SU-DHL-6 (cell line): ENCODE measurements around the gene NDUFAB1.

ENCODE experiments used
- EZH2phosphoT487 ChIP-seq: fragments of 200-600 bp; sonication (generic), shearing (Covaris generic); conservative IDR thresholded peaks from 2 replicates; pipeline ENCODE4 v1.6.1; 2018; ENCODE audit warnings: mild to moderate bottlenecking, antibody characterized with exemption, low read length, moderate library complexity, mixed read lengths
- TF ChIP-seq, protein P1 (sequence below): fragments of 200-600 bp; sonication (generic); IDR thresholded peaks from one replicate; pipeline ENCODE4 v1.5.1; 2017; ENCODE audit warnings: antibody characterized with exemption, mild to moderate bottlenecking, low read length, moderate library complexity; ENCODE audit not compliant: insufficient read depth, poor library complexity, severe bottlenecking

DNA sequence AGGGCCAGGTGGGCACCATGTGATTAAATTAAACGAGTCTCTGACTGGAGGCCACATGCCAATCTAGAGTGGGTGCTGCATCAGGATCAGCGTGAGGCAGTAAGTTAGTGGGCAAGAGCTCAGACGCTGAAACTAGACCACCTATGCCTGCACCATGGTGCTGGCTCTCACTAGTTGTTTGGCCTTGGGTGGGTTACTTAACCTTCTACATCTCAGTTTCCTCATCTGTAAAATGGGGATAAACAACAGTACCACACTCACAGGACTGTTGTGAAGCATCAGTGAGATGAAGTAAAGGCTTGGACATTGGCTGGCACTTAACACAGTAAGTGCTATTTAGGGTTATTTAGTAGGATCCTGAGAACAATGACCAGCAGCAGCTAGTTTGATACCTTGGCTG lies 5.9 kb downstream of the NDUFAB1 start:
- TF ChIP-seq, protein P1, sequence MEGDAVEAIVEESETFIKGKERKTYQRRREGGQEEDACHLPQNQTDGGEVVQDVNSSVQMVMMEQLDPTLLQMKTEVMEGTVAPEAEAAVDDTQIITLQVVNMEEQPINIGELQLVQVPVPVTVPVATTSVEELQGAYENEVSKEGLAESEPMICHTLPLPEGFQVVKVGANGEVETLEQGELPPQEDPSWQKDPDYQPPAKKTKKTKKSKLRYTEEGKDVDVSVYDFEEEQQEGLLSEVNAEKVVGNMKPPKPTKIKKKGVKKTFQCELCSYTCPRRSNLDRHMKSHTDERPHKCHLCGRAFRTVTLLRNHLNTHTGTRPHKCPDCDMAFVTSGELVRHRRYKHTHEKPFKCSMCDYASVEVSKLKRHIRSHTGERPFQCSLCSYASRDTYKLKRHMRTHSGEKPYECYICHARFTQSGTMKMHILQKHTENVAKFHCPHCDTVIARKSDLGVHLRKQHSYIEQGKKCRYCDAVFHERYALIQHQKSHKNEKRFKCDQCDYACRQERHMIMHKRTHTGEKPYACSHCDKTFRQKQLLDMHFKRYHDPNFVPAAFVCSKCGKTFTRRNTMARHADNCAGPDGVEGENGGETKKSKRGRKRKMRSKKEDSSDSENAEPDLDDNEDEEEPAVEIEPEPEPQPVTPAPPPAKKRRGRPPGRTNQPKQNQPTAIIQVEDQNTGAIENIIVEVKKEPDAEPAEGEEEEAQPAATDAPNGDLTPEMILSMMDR: no peak
- TF ChIP-seq EZH2phosphoT487: no peak
